WERI-Rb-1 (cell line): ENCODE measurements around the gene SERINC1.

Source experiments
- DNase-seq: peaks from one replicate; pipeline ENCODE4 v3.0.0-alpha.2; 2020
- H3K27ac ChIP-seq: fragments of 250-450 bp; sonication (Bioruptor Pico); 2 replicates; pipeline ENCODE4 v1.5.1; 2020; ENCODE audit warnings: mild to moderate bottlenecking, moderate library complexity
- H3K27me3 ChIP-seq: fragments of 250-450 bp; sonication (Bioruptor Pico); 2 replicates; pipeline ENCODE4 v1.5.1; 2021; ENCODE audit warnings: mild to moderate bottlenecking, low read depth, moderate library complexity; ENCODE audit not compliant: insufficient read depth, severe bottlenecking
- H3K36me3 ChIP-seq: fragments of 250-450 bp; sonication (Bioruptor Pico); 2 replicates; pipeline ENCODE4 v1.5.1; 2020; ENCODE audit warnings: mild to moderate bottlenecking, moderate library complexity
- H3K4me3 ChIP-seq: 2 replicates; pipeline ENCODE4 v1.5.1; 2011; ENCODE audit warnings: low read depth, mild to moderate bottlenecking, control low read depth, low read length
- H3K9me3 ChIP-seq: fragments of 250-450 bp; sonication (Bioruptor Pico); 2 replicates; pipeline ENCODE4 v1.5.1; 2021; ENCODE audit warnings: mild to moderate bottlenecking, moderate library complexity; ENCODE audit not compliant: severe bottlenecking
- TF ChIP-seq, protein P1 (sequence below): IDR thresholded peaks from 2 replicates; pipeline ENCODE4 v1.5.1; 2011; ENCODE audit warnings: low read depth, mild to moderate bottlenecking, control low read depth, inconsistent platforms, low read length

The SERINC1 gene

DNA sequence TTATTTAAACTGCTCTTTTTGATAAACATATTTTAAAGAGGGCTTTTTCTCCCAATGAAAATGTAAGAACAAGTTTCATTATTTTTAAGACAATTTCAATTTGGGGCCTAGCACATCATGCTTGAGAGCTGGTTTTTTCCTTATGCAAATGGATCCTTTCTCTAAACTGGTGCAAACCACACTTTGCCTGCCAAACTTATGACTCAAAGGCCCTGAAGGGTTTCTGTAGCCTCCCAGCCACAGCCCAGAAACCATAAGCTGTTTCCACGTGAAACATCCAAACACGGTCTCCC lies 72.6 kb downstream of the SERINC1 start:
- no peak for DNase-seq
- no peaks in the 10 kb centered on the region for H3K27me3 ChIP-seq
- peak overlapping the region; percentile 35 for H3K4me3 ChIP-seq
- peaks cover 12% of the 10 kb centered on the region for H3K36me3 ChIP-seq
- peak overlapping the region; percentile 47 for H3K27ac ChIP-seq
- TF ChIP-seq, protein P1, sequence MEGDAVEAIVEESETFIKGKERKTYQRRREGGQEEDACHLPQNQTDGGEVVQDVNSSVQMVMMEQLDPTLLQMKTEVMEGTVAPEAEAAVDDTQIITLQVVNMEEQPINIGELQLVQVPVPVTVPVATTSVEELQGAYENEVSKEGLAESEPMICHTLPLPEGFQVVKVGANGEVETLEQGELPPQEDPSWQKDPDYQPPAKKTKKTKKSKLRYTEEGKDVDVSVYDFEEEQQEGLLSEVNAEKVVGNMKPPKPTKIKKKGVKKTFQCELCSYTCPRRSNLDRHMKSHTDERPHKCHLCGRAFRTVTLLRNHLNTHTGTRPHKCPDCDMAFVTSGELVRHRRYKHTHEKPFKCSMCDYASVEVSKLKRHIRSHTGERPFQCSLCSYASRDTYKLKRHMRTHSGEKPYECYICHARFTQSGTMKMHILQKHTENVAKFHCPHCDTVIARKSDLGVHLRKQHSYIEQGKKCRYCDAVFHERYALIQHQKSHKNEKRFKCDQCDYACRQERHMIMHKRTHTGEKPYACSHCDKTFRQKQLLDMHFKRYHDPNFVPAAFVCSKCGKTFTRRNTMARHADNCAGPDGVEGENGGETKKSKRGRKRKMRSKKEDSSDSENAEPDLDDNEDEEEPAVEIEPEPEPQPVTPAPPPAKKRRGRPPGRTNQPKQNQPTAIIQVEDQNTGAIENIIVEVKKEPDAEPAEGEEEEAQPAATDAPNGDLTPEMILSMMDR: no peak
- no peaks in the 10 kb centered on the region for H3K9me3 ChIP-seq

DNA sequence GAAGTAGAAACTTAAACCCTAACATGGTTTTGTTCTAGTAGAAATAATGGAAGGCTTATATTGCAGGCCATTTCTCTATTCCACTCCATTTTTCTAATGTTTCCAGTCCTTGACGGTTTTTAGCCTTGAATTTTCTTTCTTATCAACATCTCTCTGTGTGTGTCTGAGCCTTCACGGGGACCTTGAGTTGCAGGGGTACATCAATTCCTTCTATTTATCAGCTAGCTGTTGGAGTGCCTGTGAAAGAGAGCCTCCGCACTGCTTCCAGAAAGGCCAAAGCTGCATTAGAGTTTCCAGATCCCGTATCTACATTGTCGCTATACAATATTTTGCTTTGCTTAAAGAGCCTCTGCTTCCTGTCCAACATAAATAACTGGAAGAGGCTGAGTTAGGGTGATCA lies 77.6 kb downstream of the SERINC1 start:
- Histone ChIP-seq H3K36me3 (no peaks in the 10 kb centered on the region), H3K4me3 (no peak overlapping the region), H3K9me3 (no peaks in the 10 kb centered on the region), H3K27me3 (no peaks in the 10 kb centered on the region), H3K27ac (no peak overlapping the region)
- no peak for DNase-seq
- TF ChIP-seq, protein P1: no peak

DNA sequence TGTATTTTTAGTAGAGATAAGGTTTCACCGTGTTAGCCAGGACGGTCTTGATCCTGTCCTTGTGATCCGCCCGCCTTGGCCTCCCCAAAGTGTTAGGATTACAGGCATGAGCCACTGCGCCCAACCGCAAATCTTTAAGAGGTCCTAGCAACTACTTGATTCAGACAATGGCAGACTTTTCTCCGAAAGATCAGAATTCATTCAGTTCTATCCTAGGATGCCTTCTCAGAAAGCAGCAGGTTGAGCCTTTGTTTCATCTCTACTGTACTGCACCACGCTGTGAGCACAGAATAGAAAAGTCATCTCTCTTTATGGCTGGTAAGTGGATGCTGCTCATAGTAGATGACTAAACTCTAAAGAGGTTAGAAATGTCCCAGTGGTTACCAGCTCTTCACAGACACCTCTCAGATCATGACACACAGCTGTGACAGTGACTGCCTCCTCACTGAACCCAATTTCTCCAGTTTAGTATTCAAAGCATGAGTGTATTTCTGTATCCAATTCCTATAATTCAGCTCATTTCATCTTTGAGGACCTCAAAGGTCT lies 78.2 kb downstream of the SERINC1 start:
- no peaks in the 10 kb centered on the region for H3K36me3 ChIP-seq
- H3K27ac ChIP-seq: no peak overlapping the region
- no peak overlapping the region for H3K4me3 ChIP-seq
- TF ChIP-seq, protein P1: no peak
- H3K9me3 ChIP-seq: no peaks in the 10 kb centered on the region
- DNase-seq: no peak
- H3K27me3 ChIP-seq: no peaks in the 10 kb centered on the region
